ENCODE measurements around the gene MYMX.
A peak's percentile ranks its signal among the peaks of the same experiment; 100 is the strongest.

The MYMX gene

DNA sequence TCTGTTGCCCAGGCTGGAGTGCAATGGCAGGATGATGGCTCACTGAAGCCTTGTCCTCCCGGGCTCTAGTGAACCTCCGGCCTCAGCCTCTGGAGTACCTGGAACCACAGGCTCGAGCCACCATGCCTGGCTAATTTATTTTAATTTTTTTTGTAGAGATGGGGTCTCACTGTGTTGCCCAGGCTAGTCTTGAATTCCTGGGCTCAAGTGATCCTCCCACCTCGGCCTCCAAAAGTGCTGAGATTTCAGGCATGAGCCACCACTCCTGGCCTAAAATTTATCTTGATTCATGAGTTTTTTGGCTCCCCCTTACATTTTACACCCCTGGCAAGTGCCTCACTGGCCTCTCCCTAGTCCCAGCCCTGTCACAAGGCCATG lies 4.2 kb downstream of the MYMX start:
- no peak overlapping the region for H3K4me3 ChIP-seq (ENCODE audit: low read length)
- TF ChIP-seq ZNF274 (IDR thresholded peaks at IDR 0.05; ENCODE audit: low read depth, low read length), result no peak

DNA sequence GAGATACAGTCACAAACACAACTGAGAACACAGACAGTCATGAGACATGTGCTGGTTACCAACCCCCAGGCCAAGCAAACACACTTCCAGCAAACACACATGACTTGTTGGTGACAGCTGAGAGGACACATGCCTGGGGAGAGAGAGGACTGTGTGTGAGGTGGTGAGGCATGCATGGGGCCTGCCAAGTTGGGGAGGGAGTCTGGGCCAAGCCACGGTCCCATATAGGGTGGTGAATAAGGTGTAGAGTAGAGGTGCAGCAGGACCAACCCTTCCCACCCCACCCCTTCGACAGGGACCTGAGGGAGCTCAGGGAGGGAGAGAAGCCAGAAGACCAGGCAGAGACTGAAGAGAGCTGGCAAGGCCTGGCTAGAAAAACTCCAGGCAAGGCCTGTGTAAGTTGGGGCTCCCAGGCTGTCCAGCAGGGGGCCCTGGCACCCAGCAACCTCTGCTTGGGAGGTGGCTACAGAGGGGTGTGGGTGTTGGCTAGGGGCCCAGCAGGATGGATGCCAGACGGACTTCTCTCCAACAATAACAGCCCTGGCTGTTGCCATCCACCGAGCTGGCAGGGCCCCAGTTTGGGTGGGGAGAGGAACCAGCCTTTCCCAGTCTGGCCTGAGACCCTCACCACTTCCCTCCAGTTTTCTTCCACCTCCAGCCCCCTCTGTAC lies 4.7 kb downstream of the MYMX start:
- H3K4me3 ChIP-seq (ENCODE audit: low read length), result no peak overlapping the region
- TF ChIP-seq ZNF274 (IDR thresholded peaks at IDR 0.05; ENCODE audit: low read depth, low read length), result no peak

DNA sequence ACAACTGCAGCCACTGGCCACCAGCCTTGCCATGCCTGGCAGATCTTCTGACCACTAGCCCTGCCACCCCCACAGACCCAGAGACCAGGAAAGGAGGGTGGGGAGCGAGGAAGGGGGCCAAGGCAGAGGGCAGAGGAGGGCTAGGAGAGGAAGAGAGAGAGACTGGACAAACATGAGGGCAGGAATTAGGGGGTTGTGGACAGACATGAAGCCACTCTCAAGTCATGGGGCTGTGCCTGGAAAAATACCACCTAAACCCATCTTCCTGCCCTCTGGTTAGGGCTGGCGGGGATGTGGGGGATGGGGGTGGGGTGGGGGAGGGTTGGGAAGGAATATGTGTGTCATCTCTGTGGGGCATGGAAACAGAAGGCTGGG lies 5.2 kb downstream of the MYMX start:
- no peak for TF ChIP-seq ZNF274 (IDR thresholded peaks at IDR 0.05; ENCODE audit: low read depth, low read length)
- no peak overlapping the region for H3K4me3 ChIP-seq (ENCODE audit: low read length)

DNA sequence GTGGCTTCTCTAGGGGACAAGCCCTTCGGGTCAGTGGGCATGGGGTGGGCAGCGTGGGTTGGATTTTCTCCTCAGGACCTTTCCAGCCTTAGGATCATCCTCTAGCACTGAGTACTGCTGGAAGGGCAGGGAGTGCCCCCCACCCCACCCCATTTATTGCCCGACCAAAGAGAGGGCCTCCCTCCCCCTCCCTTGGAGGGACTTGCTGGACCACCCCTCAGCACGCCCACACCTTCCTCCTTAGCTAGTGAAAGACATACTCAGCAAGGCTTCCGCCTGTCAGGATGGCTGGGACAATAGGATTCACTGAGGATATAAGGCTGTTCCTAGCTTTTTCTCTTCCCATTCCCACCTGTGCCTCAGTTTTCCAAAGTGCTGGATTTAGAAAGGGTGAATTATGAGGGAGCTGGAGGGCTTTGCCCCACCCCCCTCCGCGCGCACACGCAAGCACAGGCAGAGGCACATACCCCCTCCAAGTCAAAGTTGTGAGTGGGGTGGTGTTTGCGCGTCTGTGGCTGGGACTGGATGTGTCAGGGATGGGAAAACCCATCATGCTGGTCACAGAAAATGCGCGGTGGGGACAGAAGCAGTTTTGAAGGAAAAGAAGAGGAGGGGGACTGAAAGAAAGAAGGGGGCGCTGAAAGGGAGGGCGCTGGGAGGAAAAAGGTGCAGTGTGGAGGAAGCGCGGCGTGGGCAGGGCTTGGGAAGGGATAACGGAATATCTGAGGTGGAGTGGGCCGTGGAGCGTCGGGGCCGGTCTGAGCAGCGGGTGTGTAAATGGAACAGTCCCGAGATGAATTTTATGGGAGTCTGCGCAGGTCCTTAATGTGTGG lies 6.0 kb downstream of the MYMX start:
- TF ChIP-seq ZNF274 (IDR thresholded peaks at IDR 0.05; ENCODE audit: low read depth, low read length), result no peak

DNA sequence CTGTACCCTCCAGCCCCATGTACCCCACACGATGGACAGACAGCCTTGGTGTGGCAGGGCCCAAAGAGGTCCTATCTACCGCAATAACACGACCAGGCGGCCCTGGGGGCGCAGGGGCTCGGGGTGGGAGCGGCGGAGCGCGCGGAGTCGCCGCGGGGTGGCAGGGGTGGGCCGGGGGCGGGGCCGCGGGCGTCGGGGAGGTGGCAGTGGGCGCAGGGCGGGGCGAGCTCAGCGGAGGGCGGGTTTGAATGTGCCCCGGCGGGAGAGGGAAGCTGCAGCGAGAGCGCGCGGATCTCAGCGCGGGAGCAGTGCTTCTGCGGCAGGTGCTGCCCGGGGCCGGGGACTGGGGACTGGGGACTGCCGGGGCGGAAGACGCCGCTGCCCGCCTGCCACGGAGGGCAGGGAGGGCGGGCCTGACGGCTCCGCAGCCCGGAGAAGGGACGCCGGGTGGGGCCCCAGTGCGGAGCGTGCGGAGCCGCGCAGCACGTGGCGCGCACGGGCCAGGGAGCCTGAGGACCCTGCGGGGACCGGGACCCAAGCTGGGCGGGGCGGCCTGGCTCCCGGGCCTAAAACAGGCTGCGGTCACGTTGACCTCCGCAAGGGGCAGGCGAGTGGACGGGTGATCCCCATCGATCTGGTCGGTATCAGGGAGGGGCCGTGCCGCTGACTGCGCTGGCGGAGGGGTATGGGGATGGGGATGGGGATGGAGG lies 6.7 kb downstream of the MYMX start, which contains the start of gene SLC29A1:
Gene SLC29A1 (plus strand): TSS at position 277 of the 710 bp plus-strand sequence. CDS start 3,719 bp downstream, outside the sequence.
- peak within 1 kb of the TSS; percentile 66 for H3K4me3 ChIP-seq (ENCODE audit: low read length)
- no peak for TF ChIP-seq ZNF274 (IDR thresholded peaks at IDR 0.05; ENCODE audit: low read depth, low read length)

More for the DNA sequence above, 6.0 kb downstream of the MYMX start:
- peak overlapping the region; percentile 41; the same call in 1 of the 2 replicates for H3K4me3 ChIP-seq (ENCODE audit: low read length)

DNA sequence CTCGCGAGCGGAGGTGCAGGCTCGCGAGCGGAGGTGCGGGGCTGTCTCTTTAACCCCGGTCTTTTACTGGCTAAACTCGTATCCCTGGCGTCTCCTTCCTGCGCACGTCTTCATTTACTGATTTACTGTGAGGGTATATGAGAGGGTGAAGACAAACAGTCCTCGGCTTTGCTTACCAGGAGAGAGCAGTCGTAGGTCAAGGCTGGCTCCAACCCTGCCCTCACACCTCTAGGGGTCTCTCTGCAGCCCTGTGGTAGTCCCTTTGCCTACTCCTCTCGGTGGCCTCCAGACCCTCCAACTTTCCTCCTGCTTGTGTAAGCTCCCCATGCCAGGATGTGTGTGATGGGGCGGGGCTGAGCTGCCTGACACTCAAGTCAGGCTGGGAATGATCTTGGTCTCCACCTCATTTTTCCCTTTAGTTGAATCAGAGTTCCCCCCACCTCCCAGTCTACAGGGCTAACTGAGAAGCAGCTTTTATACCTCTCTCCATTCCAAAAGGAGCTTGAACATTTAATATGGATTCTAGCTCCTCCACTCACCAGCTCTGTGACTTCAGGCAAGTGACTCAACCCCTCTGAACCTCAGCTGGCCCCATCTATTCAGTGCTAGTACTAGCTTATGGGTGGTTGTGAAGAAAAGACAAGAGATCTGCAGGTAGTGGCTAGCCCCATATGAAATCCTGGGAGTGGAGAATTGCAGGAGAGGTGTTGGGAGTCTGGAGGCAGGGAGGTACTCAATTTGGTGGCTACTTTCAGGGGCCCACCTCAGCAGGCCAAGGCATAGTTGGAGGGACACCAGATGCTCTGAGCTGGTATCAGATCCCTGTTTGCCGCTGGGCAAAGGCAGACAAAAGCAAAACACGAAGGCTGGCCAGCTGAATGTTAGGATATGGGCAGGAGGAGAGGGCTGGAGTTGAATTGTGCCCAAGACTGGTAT lies 7.6 kb downstream of the MYMX start:
- H3K4me3 ChIP-seq (ENCODE audit: low read length), result peak overlapping the region; percentile 66
- TF ChIP-seq ZNF274 (IDR thresholded peaks at IDR 0.05; ENCODE audit: low read depth, low read length), result no peak

DNA sequence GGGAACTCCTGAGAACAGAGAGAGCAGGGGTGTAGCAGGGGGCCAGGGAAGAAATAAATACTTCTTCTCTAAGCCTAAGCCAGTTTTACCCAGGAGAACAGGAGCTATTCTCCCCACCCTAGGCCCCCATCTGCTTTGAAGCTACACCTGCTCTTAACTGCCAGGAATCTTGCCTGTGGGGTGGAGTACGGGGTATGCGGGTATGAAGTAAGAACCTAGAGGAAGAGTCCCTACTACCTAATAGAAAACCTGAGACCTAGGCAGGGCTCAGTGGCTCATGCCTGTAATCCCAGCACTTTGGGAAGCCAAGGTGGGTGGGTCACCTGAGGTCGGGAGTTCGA lies 8.2 kb downstream of the MYMX start:
- H3K4me3 ChIP-seq (ENCODE audit: low read length), result no peak overlapping the region; the same call in 1 of the 2 replicates
- no peak for TF ChIP-seq ZNF274 (IDR thresholded peaks at IDR 0.05; ENCODE audit: low read depth, low read length)

DNA sequence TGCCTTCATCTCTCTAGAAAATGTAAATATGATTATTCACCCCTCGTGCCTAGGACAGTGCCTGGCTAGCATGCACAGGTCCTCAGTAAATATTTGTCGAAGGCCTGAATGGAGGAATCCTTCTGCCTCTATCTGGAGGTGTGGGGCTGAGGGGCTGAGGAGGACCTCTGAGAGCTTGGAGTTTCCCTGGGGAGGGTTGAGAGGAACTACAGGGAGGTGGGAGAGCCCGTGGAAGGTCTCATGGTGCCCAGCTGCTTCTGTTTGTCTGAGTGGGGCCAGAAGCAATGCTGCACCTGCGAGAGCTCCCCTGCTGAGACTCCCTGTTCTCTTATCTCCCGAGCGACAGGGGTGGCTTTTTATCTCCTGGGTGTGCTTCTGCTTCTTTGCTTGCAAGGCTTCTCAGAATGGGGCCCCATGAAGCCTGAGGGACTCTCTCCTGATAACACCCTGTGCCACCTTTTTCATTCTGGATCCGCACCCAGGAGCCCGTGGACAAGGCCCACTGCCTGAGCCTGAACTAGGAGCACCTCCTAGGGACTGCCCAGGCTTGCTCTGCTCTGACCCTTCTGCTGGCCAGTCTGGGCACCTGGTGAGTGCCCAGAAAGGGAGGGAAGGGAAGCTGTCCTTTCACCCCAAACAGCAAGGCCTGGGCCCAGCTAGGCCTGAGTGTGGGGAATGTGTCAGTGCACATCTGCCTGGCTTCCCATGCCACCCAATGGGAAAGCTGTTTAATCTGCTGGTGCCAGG lies 9.0 kb downstream of the MYMX start:
- H3K4me3 ChIP-seq (ENCODE audit: low read length), result no peak overlapping the region
- TF ChIP-seq ZNF274 (IDR thresholded peaks at IDR 0.05; ENCODE audit: low read depth, low read length), result no peak

DNA sequence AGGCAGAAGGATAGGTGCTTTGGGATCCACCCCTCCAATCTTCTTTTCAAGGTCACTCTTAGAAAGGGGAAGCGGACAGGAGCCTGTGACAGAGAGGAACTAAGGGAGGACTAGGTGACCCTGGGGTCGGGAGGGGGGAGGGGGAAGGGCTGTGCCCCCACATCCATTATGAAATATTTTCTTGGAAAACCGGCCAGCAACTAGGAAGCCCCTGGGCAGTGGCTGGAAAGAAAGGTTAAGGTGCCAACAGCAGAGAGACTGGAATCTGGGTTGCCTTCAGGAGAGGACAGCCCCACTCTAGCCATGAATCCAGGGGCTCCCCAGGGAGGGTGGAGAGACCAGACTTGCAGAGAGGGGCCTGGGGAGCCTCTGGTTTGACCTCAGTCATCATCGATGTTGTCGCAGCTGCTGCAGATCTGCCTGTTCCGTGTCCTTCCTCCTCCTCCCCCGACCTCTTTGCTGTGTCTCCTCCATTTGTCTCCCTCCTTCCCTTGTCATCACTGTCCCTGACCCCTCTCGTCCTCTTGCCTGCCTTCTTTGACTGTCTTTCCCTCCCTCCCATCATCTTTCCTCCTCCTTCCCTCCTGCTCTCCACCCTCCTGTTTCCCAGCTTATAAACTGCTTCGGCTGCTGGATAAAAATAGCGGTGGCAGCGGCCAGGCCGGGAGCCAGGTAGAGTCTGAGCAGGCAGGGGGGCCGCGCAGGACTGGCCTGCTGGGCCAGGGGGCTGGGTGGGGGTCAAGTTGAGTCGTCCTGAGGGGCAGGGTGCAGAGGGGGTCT lies 9.8 kb downstream of the MYMX start:
- no peak for TF ChIP-seq ZNF274 (IDR thresholded peaks at IDR 0.05; ENCODE audit: low read depth, low read length)
- no peak overlapping the region for H3K4me3 ChIP-seq (ENCODE audit: low read length)

DNA sequence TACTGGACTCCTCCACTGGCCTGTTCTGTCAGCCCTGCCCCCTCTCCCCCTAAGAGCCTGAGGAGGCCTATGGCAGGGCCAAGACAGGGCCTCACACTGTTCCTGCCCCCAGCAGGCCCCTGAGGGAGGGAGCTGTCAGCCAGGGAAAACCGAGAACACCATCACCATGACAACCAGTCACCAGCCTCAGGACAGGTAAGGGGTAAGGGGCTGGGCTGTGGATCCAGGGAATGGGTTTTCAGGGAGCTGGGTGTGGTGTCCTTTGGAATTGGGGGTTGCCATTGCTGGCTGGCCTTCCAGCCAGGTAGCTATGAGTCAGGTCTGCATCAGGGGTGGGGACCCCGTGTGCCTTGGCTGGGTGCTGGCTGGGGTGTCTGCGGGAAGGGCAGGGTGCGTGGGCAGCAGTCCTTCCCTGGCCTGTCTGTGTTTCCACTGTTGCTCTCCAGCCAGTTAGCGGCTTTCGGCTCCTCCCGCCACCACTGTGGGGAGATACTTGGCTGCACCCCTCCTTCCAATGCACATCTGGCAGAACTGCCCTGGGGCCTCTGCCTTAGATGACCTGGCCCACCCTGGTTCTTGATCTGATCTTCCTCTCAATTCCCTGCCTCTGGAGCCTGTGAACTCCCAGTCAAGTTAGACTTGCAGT lies 10.5 kb downstream of the MYMX start:
- no peak for TF ChIP-seq ZNF274 (IDR thresholded peaks at IDR 0.05; ENCODE audit: low read depth, low read length)
- H3K4me3 ChIP-seq (ENCODE audit: low read length), result no peak overlapping the region

DNA sequence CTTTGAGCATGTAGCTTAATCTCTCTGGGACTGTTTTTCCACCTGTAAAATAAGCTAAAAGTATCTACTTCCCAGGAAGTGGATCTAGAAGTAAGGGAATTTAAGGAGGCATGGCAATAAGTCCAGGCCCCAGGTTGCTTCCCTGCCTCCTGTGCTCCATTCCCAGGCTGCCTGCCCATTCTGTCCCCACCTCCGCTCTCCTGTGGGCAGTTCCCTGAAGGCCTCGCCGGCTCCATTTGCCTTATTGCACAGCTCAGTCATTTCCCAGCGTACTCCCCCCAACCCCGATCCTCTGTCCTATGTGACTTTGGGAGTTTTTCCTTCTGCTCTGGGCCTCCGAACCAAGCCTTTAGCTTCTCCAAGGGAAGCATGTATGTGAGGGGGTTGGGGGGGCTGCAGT lies 11.3 kb downstream of the MYMX start:
- no peak overlapping the region for H3K4me3 ChIP-seq (ENCODE audit: low read length)
- TF ChIP-seq ZNF274 (IDR thresholded peaks at IDR 0.05; ENCODE audit: low read depth, low read length), result no peak

DNA sequence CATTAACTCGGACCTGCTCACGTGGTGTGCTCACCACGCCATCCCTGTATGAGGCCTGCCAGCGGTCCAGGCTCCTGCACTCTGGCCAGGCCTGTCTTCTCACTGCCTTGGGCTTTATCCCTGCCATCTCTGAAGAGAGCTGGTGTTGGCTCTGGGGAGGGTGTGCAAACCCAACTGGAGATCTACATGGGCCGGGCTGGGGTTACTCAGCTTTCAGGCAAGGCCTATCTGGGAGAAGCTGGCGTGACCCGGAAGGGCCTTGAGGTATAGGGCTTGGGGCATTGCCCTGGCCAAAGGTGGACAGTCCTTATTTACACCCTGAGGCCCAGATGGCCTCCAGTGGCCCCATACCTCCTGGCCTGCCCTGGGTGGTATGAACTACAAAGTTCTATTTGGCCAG lies 11.7 kb downstream of the MYMX start:
- H3K4me3 ChIP-seq (ENCODE audit: low read length), result no peak overlapping the region
- no peak for TF ChIP-seq ZNF274 (IDR thresholded peaks at IDR 0.05; ENCODE audit: low read depth, low read length)

Data from GM08714 (cell line).